Mesenchymal stem cell (in vitro differentiated cells and primary cell): Measurements from ENCODE around the gene IWS1.

Experiments
- DNase-seq: peaks from one replicate; pipeline ENCODE4 v3.0.0-alpha.2; 2013
- H2AFZ ChIP-seq: one replicate; pipeline ENCODE4 v1.6.1; 2013; ENCODE audit warnings: low read depth, mild to moderate bottlenecking, control low read depth, inconsistent platforms, low read length, moderate library complexity
- H2AK5ac ChIP-seq: 2 replicates; pipeline ENCODE4 v1.6.1; 2013; ENCODE audit warnings: low read length, moderate library complexity, mild to moderate bottlenecking, inconsistent platforms; ENCODE audit not compliant: severe bottlenecking
- H2BK120ac ChIP-seq: one replicate; pipeline ENCODE4 v1.6.1; 2013; ENCODE audit warnings: low read depth, mild to moderate bottlenecking, inconsistent platforms, low read length, moderate library complexity
- H2BK12ac ChIP-seq, 2 experiments: one replicate each; pipeline ENCODE4 v1.6.1; 2013; ENCODE audit warnings: inconsistent platforms in 2 of 2, low read length in 2 of 2, mild to moderate bottlenecking in 2 of 2, moderate library complexity in 2 of 2, control low read depth in 1 of 2
- H2BK15ac ChIP-seq: one replicate; pipeline ENCODE4 v1.6.1; 2013; ENCODE audit warnings: mild to moderate bottlenecking, low read depth, inconsistent platforms; ENCODE audit not compliant: poor library complexity, severe bottlenecking
- H2BK5ac ChIP-seq: 2 replicates; pipeline ENCODE4 v1.6.1; 2013; ENCODE audit warnings: low read depth, mild to moderate bottlenecking, low read length, control low read depth, inconsistent platforms; ENCODE audit not compliant: poor library complexity, severe bottlenecking
- H3K14ac ChIP-seq, 2 experiments: one replicate each; pipeline ENCODE4 v1.6.1; 2013; ENCODE audit warnings: inconsistent platforms in 2 of 2, low read length in 2 of 2, control low read depth in 1 of 2, mild to moderate bottlenecking in 1 of 2, moderate library complexity in 1 of 2
- H3K18ac ChIP-seq, 2 experiments: one replicate each; pipeline ENCODE4 v1.6.1; 2013; ENCODE audit warnings: inconsistent platforms in 2 of 2, low read length in 2 of 2, control low read depth in 1 of 2, low read depth in 1 of 2, mild to moderate bottlenecking in 1 of 2
- H3K23ac ChIP-seq, 2 experiments: one replicate each; pipeline ENCODE4 v1.6.1; 2013; ENCODE audit warnings: inconsistent platforms in 2 of 2, low read length in 2 of 2, mild to moderate bottlenecking in 2 of 2, moderate library complexity in 2 of 2, control low read depth in 1 of 2
- H3K27ac ChIP-seq: 2 replicates; pipeline ENCODE4 v1.5.1; 2013; ENCODE audit warnings: mild to moderate bottlenecking, moderate library complexity, low read length, control low read depth, inconsistent platforms; ENCODE audit not compliant: poor library complexity, severe bottlenecking
- H3K27me3 ChIP-seq, 2 experiments: 2 replicates each; pipeline versions ENCODE4 v1.6.1 to v1.7.0; 2013; ENCODE audit warnings: low read length in 2 of 2, mild to moderate bottlenecking in 2 of 2, moderate library complexity in 2 of 2, control low read depth in 1 of 2, inconsistent platforms in 1 of 2; ENCODE audit not compliant: control insufficient read depth in 1 of 2, insufficient read depth in 1 of 2
- H3K36me3 ChIP-seq, 2 experiments: 2 replicates each; pipeline versions ENCODE4 v1.6.1 to v1.7.0; 2013; ENCODE audit warnings: low read length in 2 of 2, control low read depth in 1 of 2, inconsistent platforms in 1 of 2, low read depth in 1 of 2, mild to moderate bottlenecking in 1 of 2; ENCODE audit not compliant: insufficient read depth in 2 of 2, control insufficient read depth in 1 of 2
- H3K4ac ChIP-seq, 2 experiments: one replicate each; pipeline ENCODE4 v1.6.1; 2013; ENCODE audit warnings: inconsistent platforms in 2 of 2, low read length in 2 of 2, mild to moderate bottlenecking in 2 of 2, moderate library complexity in 2 of 2, control low read depth in 1 of 2, low read depth in 1 of 2
- H3K4me1 ChIP-seq: 2 replicates; pipeline ENCODE4 v1.6.1; 2013; ENCODE audit warnings: low read depth, low read length, control low read depth; ENCODE audit not compliant: control insufficient read depth, insufficient read depth
- H3K4me2 ChIP-seq: 2 replicates; pipeline ENCODE4 v1.6.1; 2013; ENCODE audit warnings: low read length, mild to moderate bottlenecking, inconsistent platforms; ENCODE audit not compliant: poor library complexity, severe bottlenecking
- H3K4me3 ChIP-seq, 2 experiments: 2 replicates each; pipeline versions ENCODE4 v1.5.1 to v1.7.0; 2013; ENCODE audit warnings: low read length in 2 of 2, mild to moderate bottlenecking in 2 of 2, control low read depth in 1 of 2, low read depth in 1 of 2; ENCODE audit not compliant: insufficient read depth in 1 of 2
- H3K79me1 ChIP-seq: replicated peaks from 2 replicates; pipeline ENCODE4 v1.6.1; 2013; ENCODE audit warnings: mild to moderate bottlenecking, control low read depth, low read length, inconsistent platforms; ENCODE audit not compliant: poor library complexity, severe bottlenecking
- H3K9ac ChIP-seq: 2 replicates; pipeline ENCODE4 v1.7.0; 2013; ENCODE audit warnings: mild to moderate bottlenecking, low read length, moderate library complexity
- H3K9me3 ChIP-seq: 2 replicates; pipeline ENCODE4 v1.7.0; 2013; ENCODE audit warnings: mild to moderate bottlenecking, low read length; ENCODE audit not compliant: control insufficient read depth
- H4K8ac ChIP-seq: one replicate; pipeline ENCODE4 v1.6.1; 2013; ENCODE audit warnings: inconsistent platforms, mild to moderate bottlenecking, low read length, moderate library complexity
- H4K91ac ChIP-seq: one replicate; pipeline ENCODE4 v1.6.1; 2013; ENCODE audit warnings: mild to moderate bottlenecking, low read length, inconsistent platforms
- WGBS: methylation state at CpG from one replicate; pipeline ENCODE4 v1.1.7; 2013; ENCODE audit warnings: mixed read lengths; 5-methylcytosine and 5-hydroxymethylcytosine counted together

IWS1 gene

GRCh38 chr2:127570282-127571250 lies 44.3 kb upstream of the IWS1 start:
- H3K4me3 ChIP-seq: peak overlapping the region in 1 of 2 experiments; percentile 7
- no peak overlapping the region for H2AFZ ChIP-seq
- no peak overlapping the region for H4K8ac ChIP-seq
- no peaks in the 10 kb centered on the region for H3K79me1 ChIP-seq
- DNase-seq: no peak
- no peak overlapping the region for H3K4ac ChIP-seq
- H2BK120ac ChIP-seq: no peak overlapping the region
- H2BK15ac ChIP-seq: no peak overlapping the region
- no peak overlapping the region for H3K14ac ChIP-seq
- peaks cover 2% of the 10 kb centered on the region for H3K4me1 ChIP-seq
- no peak overlapping the region for H2BK12ac ChIP-seq
- peak overlapping the region; percentile 53 for H3K9ac ChIP-seq
- no peak overlapping the region for H4K91ac ChIP-seq
- H2AK5ac ChIP-seq: no peak overlapping the region
- 68% methylated on average over 15 of the region's 18 CpGs for WGBS
- no peak overlapping the region for H3K27ac ChIP-seq
- peaks cover 14 to 18% of the 10 kb centered on the region in 2 experiments for H3K27me3 ChIP-seq
- H2BK5ac ChIP-seq: no peak overlapping the region
- no peaks in the 10 kb centered on the region for H3K9me3 ChIP-seq
- no peak overlapping the region for H3K23ac ChIP-seq
- H3K18ac ChIP-seq: no peak overlapping the region
- H3K4me2 ChIP-seq: no peak overlapping the region
- no peaks in the 10 kb centered on the region for H3K36me3 ChIP-seq

DNA sequence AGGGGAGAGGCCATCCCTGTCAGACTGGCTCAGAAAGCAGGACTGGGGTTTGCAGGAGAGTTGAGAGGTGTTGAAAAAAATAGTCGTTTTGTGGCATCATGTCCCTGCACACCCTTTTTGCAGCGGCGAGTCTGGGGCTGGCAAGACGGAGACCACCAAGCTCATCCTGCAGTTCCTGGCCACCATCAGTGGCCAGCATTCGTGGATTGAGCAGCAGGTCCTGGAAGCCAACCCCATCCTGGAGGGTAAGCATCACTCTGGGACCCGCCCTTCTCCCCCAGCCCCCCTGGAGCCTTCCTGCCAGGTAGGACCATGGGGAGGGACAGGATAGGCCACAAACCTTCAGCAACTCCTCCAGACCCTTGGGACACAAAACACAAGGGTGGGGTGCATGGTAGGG lies 43.4 kb upstream of the IWS1 start:
- H3K4me3 ChIP-seq: peak overlapping the region in 1 of 2 experiments; percentile 7
- no peaks in the 10 kb centered on the region for H3K79me1 ChIP-seq
- no peak overlapping the region for H2BK120ac ChIP-seq
- no peak overlapping the region for H2AFZ ChIP-seq
- H4K91ac ChIP-seq: no peak overlapping the region
- no peaks in the 10 kb centered on the region for H3K36me3 ChIP-seq
- peaks cover 2% of the 10 kb centered on the region for H3K4me1 ChIP-seq
- 93% methylated on average over 5 of the region's 6 CpGs for WGBS
- H3K9me3 ChIP-seq: no peaks in the 10 kb centered on the region
- no peak overlapping the region for H3K4ac ChIP-seq
- no peak overlapping the region for H3K4me2 ChIP-seq
- no peak overlapping the region for H3K14ac ChIP-seq
- H3K27ac ChIP-seq: no peak overlapping the region
- H3K23ac ChIP-seq: no peak overlapping the region
- no peak for DNase-seq
- no peak overlapping the region for H2BK12ac ChIP-seq
- no peak overlapping the region for H4K8ac ChIP-seq
- H3K9ac ChIP-seq: peak overlapping the region; percentile 53
- no peak overlapping the region for H3K18ac ChIP-seq
- no peak overlapping the region for H2BK5ac ChIP-seq
- H3K27me3 ChIP-seq: peaks cover 14 to 18% of the 10 kb centered on the region in 2 experiments
- no peak overlapping the region for H2BK15ac ChIP-seq
- H2AK5ac ChIP-seq: no peak overlapping the region

DNA sequence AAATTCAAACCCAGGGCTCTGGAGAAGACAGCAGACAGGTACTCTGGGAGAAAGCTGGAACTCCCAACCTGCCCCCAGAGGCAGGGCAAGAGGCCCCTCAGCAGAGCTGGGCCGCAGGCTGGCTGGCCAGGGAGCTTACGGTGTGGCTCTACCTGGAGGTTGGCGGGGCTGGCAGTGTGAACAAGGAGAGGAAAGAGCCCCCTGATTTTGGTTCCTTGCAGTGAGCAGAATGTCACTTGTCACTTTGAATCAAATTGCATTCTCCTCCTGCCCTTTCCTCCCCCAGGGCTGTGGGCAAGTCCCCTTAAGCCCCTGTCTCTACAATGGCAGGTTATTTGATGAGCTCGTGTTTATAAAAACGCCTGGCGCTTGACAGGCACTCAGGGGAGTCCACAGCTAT lies 41.8 kb upstream of the IWS1 start:
- H4K91ac ChIP-seq: no peak overlapping the region
- H2BK12ac ChIP-seq: no peak overlapping the region
- no peak overlapping the region for H3K4me3 ChIP-seq

DNA sequence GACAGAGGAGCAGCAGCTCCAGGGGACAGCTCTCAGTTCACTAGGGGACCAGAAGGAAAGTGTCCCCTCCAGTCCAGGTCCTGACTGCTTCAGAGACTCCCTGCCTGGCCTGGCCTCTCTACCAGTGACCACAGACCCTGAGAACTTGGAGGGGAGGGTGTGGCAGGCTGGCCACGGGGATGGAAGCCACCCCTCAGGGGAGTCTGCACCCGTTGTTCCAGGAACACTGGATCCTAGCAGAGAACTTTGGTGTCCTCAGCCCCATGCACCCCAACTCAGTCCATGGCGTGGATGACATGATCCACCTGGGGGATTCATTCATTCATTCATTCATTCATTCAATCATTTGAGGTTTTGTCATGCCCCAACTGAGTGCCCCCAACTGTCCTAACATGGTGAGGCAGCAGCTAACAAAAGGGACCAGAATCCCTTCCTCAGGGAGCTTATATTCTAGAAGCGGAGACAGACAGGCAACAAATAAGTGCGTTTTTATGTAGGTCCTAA lies 41.1 kb upstream of the IWS1 start:
- Histone ChIP-seq H2BK12ac (no peak overlapping the region), H2BK5ac (no peak overlapping the region), H3K27me3 (peaks cover 12 to 15% of the 10 kb centered on the region in 2 experiments), H2AK5ac (no peak overlapping the region), H4K91ac (peak overlapping the region; percentile 28), H3K4me1 (peaks cover 2% of the 10 kb centered on the region), H3K14ac (no peak overlapping the region), H3K36me3 (no peaks in the 10 kb centered on the region), H2AFZ (no peak overlapping the region), H2BK120ac (no peak overlapping the region), H3K79me1 (no peaks in the 10 kb centered on the region), H3K4ac (no peak overlapping the region), H3K18ac (no peak overlapping the region), H2BK15ac (no peak overlapping the region), H3K4me3 (no peak overlapping the region), H3K4me2 (no peak overlapping the region), H3K9ac (no peak overlapping the region), H3K9me3 (no peaks in the 10 kb centered on the region), H3K23ac (no peak overlapping the region), H4K8ac (no peak overlapping the region), H3K27ac (no peak overlapping the region)
- WGBS: 78% methylated on average over 5 of the region's 5 CpGs
- DNase-seq: no peak

More for the DNA sequence above, 41.8 kb upstream of the IWS1 start:
- no peak overlapping the region for H2AK5ac ChIP-seq
- H2BK15ac ChIP-seq: no peak overlapping the region
- no peak overlapping the region for H3K27ac ChIP-seq
- H3K18ac ChIP-seq: no peak overlapping the region
- H3K14ac ChIP-seq: no peak overlapping the region
- no peaks in the 10 kb centered on the region for H3K79me1 ChIP-seq
- H3K36me3 ChIP-seq: no peaks in the 10 kb centered on the region
- DNase-seq: no peak
- no peak overlapping the region for H3K4me2 ChIP-seq
- no peak overlapping the region for H3K9ac ChIP-seq
- no peaks in the 10 kb centered on the region for H3K9me3 ChIP-seq
- no peak overlapping the region for H2BK120ac ChIP-seq
- 83% methylated on average over 6 of the region's 6 CpGs for WGBS
- H4K8ac ChIP-seq: no peak overlapping the region
- no peak overlapping the region for H2BK5ac ChIP-seq
- peaks cover 12 to 21% of the 10 kb centered on the region in 2 experiments for H3K27me3 ChIP-seq
- peaks cover 2% of the 10 kb centered on the region for H3K4me1 ChIP-seq
- no peak overlapping the region for H3K23ac ChIP-seq
- no peak overlapping the region for H3K4ac ChIP-seq
- no peak overlapping the region for H2AFZ ChIP-seq
